ENCODE data around the gene OR2F1. TPM values are rescaled to one million over a fixed set of nuclear protein-coding genes. Genes with fewer than 3 reads are reported as not detected.

Gene OR2F1
- total RNA-seq, 1 donor from 2014 or later, result not detected

DNA sequence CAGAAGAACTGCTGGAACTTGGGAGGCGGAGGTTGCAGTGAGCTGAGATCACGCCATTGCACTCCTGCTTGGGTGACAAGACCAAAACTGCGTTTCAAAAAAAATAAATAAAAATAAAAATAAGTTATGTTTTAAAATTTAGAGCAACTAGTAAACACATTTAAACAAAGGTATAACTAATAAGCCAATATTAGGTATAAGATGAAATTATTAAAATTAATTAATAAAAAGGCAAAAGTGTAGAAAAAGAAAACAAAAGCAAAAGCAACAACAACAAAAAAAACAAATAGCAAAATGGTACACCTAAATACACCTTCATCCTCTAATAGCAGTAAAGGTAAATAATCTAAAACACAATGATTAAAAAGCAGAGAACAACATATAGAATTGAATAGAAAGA is 39.3 kb downstream of the OR2F1 start:
- intact Hi-C loops (cut with DNase I), result no loop called here
- Histone ChIP-seq H3K4me3 (no peak overlapping the region), H3K4me1 (no peaks in the 10 kb centered on the region), H3K27ac (no peak overlapping the region), H3K9me3 (no peaks in the 10 kb centered on the region), H3K36me3 (no peaks in the 10 kb centered on the region), H3K27me3 (no peaks in the 10 kb centered on the region)
- TF ChIP-seq, protein P1, sequence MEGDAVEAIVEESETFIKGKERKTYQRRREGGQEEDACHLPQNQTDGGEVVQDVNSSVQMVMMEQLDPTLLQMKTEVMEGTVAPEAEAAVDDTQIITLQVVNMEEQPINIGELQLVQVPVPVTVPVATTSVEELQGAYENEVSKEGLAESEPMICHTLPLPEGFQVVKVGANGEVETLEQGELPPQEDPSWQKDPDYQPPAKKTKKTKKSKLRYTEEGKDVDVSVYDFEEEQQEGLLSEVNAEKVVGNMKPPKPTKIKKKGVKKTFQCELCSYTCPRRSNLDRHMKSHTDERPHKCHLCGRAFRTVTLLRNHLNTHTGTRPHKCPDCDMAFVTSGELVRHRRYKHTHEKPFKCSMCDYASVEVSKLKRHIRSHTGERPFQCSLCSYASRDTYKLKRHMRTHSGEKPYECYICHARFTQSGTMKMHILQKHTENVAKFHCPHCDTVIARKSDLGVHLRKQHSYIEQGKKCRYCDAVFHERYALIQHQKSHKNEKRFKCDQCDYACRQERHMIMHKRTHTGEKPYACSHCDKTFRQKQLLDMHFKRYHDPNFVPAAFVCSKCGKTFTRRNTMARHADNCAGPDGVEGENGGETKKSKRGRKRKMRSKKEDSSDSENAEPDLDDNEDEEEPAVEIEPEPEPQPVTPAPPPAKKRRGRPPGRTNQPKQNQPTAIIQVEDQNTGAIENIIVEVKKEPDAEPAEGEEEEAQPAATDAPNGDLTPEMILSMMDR (IDR thresholded peaks at IDR 0.05), result no peak
- no peak for DNase-seq (ENCODE audit: low spot score in 2 of 2)

DNA sequence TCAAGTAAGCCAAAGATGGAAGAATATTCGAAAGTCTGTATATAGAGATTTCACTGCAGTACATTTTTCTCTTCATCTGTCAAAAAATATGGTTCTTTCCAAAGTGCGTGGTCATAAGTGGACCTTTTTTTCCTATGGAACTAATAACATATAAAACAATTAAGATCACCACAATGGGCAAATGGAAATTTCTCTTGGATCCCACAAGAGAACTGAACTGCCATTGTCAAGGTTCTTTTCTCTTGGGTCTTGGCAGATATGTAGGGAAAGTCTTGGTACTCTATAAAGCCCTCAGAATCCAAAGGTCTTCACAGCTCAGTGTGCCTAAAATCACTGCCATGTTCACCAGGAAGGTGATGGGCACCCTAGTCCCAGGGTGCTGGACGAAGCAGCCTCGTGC is 45.4 kb downstream of the OR2F1 start, which contains the start of gene OR6B1:
TSS of gene OR6B1 (plus strand) at position 301 of the 400 bp plus-strand sequence. CDS start 3,677 bp downstream, outside the sequence.
- DNase-seq (ENCODE audit: low spot score in 2 of 2), result no peak
- H3K4me3 ChIP-seq, result no peak within 1 kb of the TSS
- H3K36me3 ChIP-seq, result no peaks in the 10 kb centered on the region
- H3K4me1 ChIP-seq, result no peaks in the 10 kb centered on the region
- no peak within 1 kb of the TSS for H3K27ac ChIP-seq
- H3K9me3 ChIP-seq, result no peaks in the 10 kb centered on the region
- intact Hi-C loops (cut with DNase I), result loop anchor here (10.0 kb wide), 1 partner anchor 45 kb away; the partner anchor contains the start of gene OR2F1
- no peaks in the 10 kb centered on the region for H3K27me3 ChIP-seq
- TF ChIP-seq, protein P1 (IDR thresholded peaks at IDR 0.05), result no peak

DNA sequence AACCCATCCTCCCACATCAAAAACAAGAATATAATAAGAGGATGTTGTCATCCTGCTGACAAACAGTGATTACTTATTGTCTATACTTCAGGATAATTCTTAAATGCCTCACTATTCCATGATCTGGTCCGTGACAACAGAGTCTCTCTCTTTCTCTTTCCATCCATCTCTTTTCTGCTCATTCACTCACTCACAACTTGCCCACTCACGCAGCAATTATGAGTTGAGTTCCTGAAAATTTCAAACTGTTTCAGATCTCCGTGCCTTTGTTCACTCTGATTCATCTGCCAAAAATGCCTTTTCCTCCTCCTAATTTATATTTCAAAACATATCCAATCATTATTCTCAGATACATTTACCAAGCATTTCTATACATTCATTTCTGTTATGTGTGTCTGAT is 46.9 kb downstream of the OR2F1 start:
- Histone ChIP-seq H3K4me3 (no peak overlapping the region), H3K4me1 (no peaks in the 10 kb centered on the region), H3K27ac (no peak overlapping the region), H3K36me3 (no peaks in the 10 kb centered on the region), H3K27me3 (no peaks in the 10 kb centered on the region), H3K9me3 (no peaks in the 10 kb centered on the region)
- intact Hi-C loops (cut with DNase I), result loop anchor here (10.0 kb wide), 1 partner anchor 47 kb away; the partner anchor contains the start of gene OR2F1
- TF ChIP-seq, protein P1 (IDR thresholded peaks at IDR 0.05), result no peak
- no peak for DNase-seq (ENCODE audit: low spot score in 2 of 2)

DNA sequence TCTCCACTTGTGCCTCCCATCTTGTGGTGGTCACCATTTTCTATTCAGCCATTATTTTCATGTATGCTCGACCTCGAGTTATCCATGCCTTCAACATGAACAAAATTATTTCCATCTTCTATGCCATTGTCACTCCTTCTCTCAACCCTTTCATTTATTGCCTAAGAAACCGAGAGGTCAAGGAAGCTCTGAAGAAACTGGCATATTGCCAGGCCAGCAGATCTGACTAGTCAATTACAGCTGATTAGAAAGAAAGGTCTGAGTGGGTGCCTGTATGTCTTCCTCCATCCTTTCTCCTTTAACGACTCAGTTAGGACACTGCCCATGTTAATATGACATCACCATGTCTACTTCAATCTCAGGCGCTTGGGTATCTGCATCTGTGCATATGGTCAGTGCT is 50.1 kb downstream of the OR2F1 start:
- no peak overlapping the region for H3K4me3 ChIP-seq
- H3K27ac ChIP-seq, result no peak overlapping the region
- no peak for DNase-seq (ENCODE audit: low spot score in 2 of 2)
- intact Hi-C loops (cut with DNase I), result loop anchor here (10.0 kb wide), 1 partner anchor 50 kb away; the partner anchor contains the start of gene OR2F1
- H3K9me3 ChIP-seq, result no peaks in the 10 kb centered on the region
- H3K36me3 ChIP-seq, result no peaks in the 10 kb centered on the region
- no peaks in the 10 kb centered on the region for H3K4me1 ChIP-seq
- TF ChIP-seq, protein P1 (IDR thresholded peaks at IDR 0.05), result no peak
- no peaks in the 10 kb centered on the region for H3K27me3 ChIP-seq

DNA sequence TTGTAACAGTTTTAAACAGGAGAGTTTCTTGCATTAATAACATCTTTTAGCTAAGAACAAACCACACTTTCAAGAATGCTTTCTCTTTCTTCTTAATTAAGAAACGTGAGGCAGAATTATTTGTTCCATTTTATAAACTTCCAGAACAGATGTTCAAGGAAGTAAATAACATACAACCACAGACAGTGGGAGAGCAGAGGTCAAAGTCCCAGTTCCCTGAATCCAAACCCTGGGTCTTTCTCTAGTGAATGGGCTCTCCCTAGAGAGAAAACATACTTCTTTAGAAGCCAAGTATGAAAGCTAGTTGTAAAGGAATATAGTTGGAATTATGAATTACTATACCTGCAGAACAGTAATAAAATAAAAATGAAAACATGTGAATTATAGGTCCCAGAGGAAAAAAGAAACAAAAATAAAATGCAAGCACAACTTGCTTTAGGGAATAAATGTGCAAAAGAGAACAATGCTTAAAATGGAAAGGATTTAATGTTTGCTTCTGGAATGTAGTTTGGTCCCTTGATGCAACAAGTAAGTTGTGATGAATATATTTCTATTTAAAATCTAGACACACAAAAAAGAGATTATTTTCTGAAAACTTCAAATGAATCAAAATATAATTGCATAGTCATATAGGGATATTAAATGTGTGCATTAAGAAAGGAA is 51.5 kb downstream of the OR2F1 start:
- Histone ChIP-seq H3K4me1 (no peaks in the 10 kb centered on the region), H3K4me3 (no peak overlapping the region), H3K36me3 (no peaks in the 10 kb centered on the region), H3K27ac (no peak overlapping the region), H3K27me3 (no peaks in the 10 kb centered on the region), H3K9me3 (no peaks in the 10 kb centered on the region)
- intact Hi-C loops (cut with DNase I), result loop anchor here (10.0 kb wide), 1 partner anchor 51 kb away; the partner anchor contains the start of gene OR2F1
- TF ChIP-seq, protein P1 (IDR thresholded peaks at IDR 0.05), result no peak
- no peak for DNase-seq (ENCODE audit: low spot score in 2 of 2)

Measured in ascending aorta (tissue), 2 donors.